OCI-LY1 (cell line): Measurements from ENCODE around the gene ELMO1.

Experiments used
- H2AFZ ChIP-seq: fragments of 200-600 bp; sonication (generic), shearing (Covaris generic); 2 replicates; pipeline ENCODE4 v1.6.0; 2014; ENCODE audit warnings: antibody characterized with exemption, mild to moderate bottlenecking, low read length
- H3F3A ChIP-seq: fragments of 200-600 bp; sonication (generic), shearing (Covaris generic); 2 replicates; pipeline ENCODE4 v1.6.0; 2014; ENCODE audit warnings: mild to moderate bottlenecking, antibody characterized with exemption, low read length, moderate library complexity; ENCODE audit not compliant: insufficient read depth
- H3K27ac ChIP-seq: fragments of 200-600 bp; sonication (generic); 2 replicates; pipeline ENCODE4 v1.5.1; 2014; ENCODE audit warnings: low read length, mixed run types, mild to moderate bottlenecking, low read depth; ENCODE audit not compliant: poor library complexity, severe bottlenecking
- H3K27me3 ChIP-seq: fragments of 200-600 bp; sonication (generic); 2 replicates; pipeline ENCODE4 v1.6.0; 2014; ENCODE audit warnings: antibody characterized with exemption, mild to moderate bottlenecking, low read length, moderate library complexity; ENCODE audit not compliant: insufficient read depth
- H3K36me3 ChIP-seq: fragments of 200-600 bp; sonication (generic); 2 replicates; pipeline ENCODE4 v1.6.1; 2014; ENCODE audit warnings: mild to moderate bottlenecking, antibody characterized with exemption, low read length, moderate library complexity, mixed read lengths; ENCODE audit not compliant: insufficient read depth
- H3K4me1 ChIP-seq: fragments of 200-600 bp; sonication (generic); 2 replicates; pipeline ENCODE4 v1.5.1; 2014; ENCODE audit warnings: mild to moderate bottlenecking, low read length, moderate library complexity; ENCODE audit not compliant: insufficient read depth, severe bottlenecking
- H3K4me2 ChIP-seq: fragments of 200-600 bp; sonication (generic), shearing (Covaris generic); 2 replicates; pipeline ENCODE4 v1.6.1; 2014; ENCODE audit warnings: low read length
- H3K4me3 ChIP-seq: fragments of 200-600 bp; sonication (generic); 2 replicates; pipeline ENCODE4 v1.5.1; 2014; ENCODE audit warnings: low read length, low read depth, mild to moderate bottlenecking, mixed read lengths; ENCODE audit not compliant: poor library complexity, severe bottlenecking
- H3K79me2 ChIP-seq: fragments of 200-600 bp; shearing (Covaris generic); 2 replicates; pipeline ENCODE4 v1.6.1; 2016; ENCODE audit warnings: mixed run types, low read length, mixed read lengths; ENCODE audit not compliant: insufficient read depth
- H3K9ac ChIP-seq: fragments of 200-600 bp; sonication (generic), shearing (Covaris generic); 2 replicates; pipeline ENCODE4 v1.6.1; 2014; ENCODE audit warnings: mild to moderate bottlenecking, low read length, mixed read lengths
- H3K9me2 ChIP-seq: fragments of 200-600 bp; sonication (generic), shearing (Covaris generic); 2 replicates; pipeline ENCODE4 v1.6.1; 2014; ENCODE audit warnings: low read depth, mild to moderate bottlenecking, low read length, mixed read lengths
- H3K9me3 ChIP-seq: fragments of 200-600 bp; shearing (Covaris generic); 2 replicates; pipeline ENCODE4 v1.6.1; 2014; ENCODE audit warnings: low read length, mixed read lengths
- H4K20me1 ChIP-seq: fragments of 200-600 bp; sonication (generic), shearing (Covaris generic); 2 replicates; pipeline ENCODE4 v1.6.0; 2016; ENCODE audit warnings: mild to moderate bottlenecking, low read length; ENCODE audit not compliant: insufficient read depth
- CTCF ChIP-seq: fragments of 200-600 bp; sonication (generic), shearing (Covaris generic); IDR thresholded peaks from 2 replicates; pipeline ENCODE4 v1.5.1; 2017; ENCODE audit warnings: mild to moderate bottlenecking, antibody characterized with exemption, low read length, moderate library complexity, mixed read lengths
- EZH2 ChIP-seq: fragments of 200-600 bp; sonication (generic), shearing (Covaris generic); IDR thresholded peaks from 2 replicates; pipeline ENCODE4 v1.8.0; 2017; ENCODE audit warnings: borderline replicate concordance, mixed run types, mild to moderate bottlenecking, antibody characterized with exemption, low read length, moderate library complexity, mixed read lengths

The ELMO1 gene

GRCh38 chr7:37349979-37350590 is 98.6 kb downstream of the ELMO1 start:
- peaks cover 33% of the 10 kb centered on the region for H3K4me1 ChIP-seq
- no peak overlapping the region for H3K4me3 ChIP-seq
- H3K27ac ChIP-seq = no peak overlapping the region
- H3K27me3 ChIP-seq = no peaks in the 10 kb centered on the region
- no peaks in the 10 kb centered on the region for H3F3A ChIP-seq
- H4K20me1 ChIP-seq = no peaks in the 10 kb centered on the region
- H3K79me2 ChIP-seq = no peaks in the 10 kb centered on the region
- no peak overlapping the region for H2AFZ ChIP-seq
- no peaks in the 10 kb centered on the region; the same call in 1 of the 2 replicates for H3K36me3 ChIP-seq
- peak overlapping the region; percentile 24; the same call in 1 of the 2 replicates for H3K4me2 ChIP-seq
- H3K9me3 ChIP-seq = no peaks in the 10 kb centered on the region
- no peak overlapping the region for H3K9ac ChIP-seq
- H3K9me2 ChIP-seq = no peaks in the 10 kb centered on the region
- no peak for TF ChIP-seq EZH2
- no peak for TF ChIP-seq CTCF

GRCh38 chr7:37348982-37349381 is 99.7 kb downstream of the ELMO1 start:
- Histone ChIP-seq H2AFZ (no peak overlapping the region), H3K9me2 (no peaks in the 10 kb centered on the region)
- TF ChIP-seq CTCF (no peak), EZH2 (no peak)

GRCh38 chr7:37346761-37347160 is 101.9 kb downstream of the ELMO1 start:
- H3K9me2 ChIP-seq = no peaks in the 10 kb centered on the region
- H3K9ac ChIP-seq = no peak overlapping the region
- TF ChIP-seq CTCF (no peak), EZH2 (no peak)
- H3K4me3 ChIP-seq = no peak overlapping the region
- H3K79me2 ChIP-seq = peaks cover 9% of the 10 kb centered on the region
- peaks cover 42% of the 10 kb centered on the region for H3K4me1 ChIP-seq
- no peaks in the 10 kb centered on the region for H4K20me1 ChIP-seq
- no peak overlapping the region for H2AFZ ChIP-seq
- no peaks in the 10 kb centered on the region for H3K27me3 ChIP-seq
- no peak overlapping the region for H3K4me2 ChIP-seq
- H3K9me3 ChIP-seq = no peaks in the 10 kb centered on the region
- H3K27ac ChIP-seq = no peak overlapping the region
- no peaks in the 10 kb centered on the region for H3F3A ChIP-seq
- peaks cover 4% of the 10 kb centered on the region for H3K36me3 ChIP-seq

More at GRCh38 chr7:37348982-37349381, 99.7 kb downstream of the ELMO1 start:
- Histone ChIP-seq H3F3A (no peaks in the 10 kb centered on the region), H3K9ac (no peak overlapping the region), H3K4me1 (peaks cover 44% of the 10 kb centered on the region), H3K9me3 (no peaks in the 10 kb centered on the region), H3K27ac (no peak overlapping the region), H4K20me1 (no peaks in the 10 kb centered on the region), H3K27me3 (no peaks in the 10 kb centered on the region), H3K4me3 (no peak overlapping the region), H3K36me3 (no peaks in the 10 kb centered on the region; the same call in 1 of the 2 replicates), H3K4me2 (no peak overlapping the region), H3K79me2 (no peaks in the 10 kb centered on the region)
